ENCODE results near the gene TCEANC. TPM values are rescaled to one million over a fixed set of nuclear protein-coding genes. Genes with fewer than 3 reads are reported as not detected.

Gene TCEANC
- total RNA-seq, 1 donor, result 5.2 TPM

DNA sequence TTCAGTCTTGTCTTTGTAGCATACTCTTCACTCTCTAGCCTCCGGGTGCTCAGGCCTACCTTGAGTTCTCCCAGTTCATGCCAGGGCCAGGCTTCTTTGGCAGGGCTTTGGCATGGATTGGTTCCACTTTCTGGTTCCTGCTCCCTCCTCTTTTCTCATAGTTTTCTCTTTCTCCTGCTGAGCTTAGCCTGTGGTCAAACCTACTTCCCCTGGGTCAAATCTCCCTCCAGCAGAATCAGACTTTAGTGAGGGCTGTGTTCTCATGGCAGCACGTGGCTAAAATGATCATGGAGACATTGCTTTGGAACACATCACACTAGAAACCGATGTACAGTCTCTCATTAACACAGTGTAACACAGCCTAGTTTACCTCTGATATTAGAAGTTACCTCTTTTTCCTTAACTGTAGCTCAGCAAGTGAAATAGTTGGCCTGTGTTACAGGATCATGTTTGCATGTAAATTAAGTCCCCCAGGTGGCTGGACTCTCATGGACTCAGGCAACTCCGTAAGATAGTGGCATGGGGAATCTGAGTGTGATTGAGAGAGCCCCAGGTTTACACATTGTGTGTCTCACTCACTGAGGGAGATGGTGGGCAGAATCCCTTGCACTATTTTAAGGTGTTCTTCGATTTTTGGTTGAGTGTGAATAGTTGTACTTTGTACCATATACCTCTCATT is 49.3 kb downstream of the TCEANC start:
- H3K4me3 ChIP-seq (ENCODE audit: low read depth, low read length), result no peak overlapping the region
- TF ChIP-seq, protein P1, sequence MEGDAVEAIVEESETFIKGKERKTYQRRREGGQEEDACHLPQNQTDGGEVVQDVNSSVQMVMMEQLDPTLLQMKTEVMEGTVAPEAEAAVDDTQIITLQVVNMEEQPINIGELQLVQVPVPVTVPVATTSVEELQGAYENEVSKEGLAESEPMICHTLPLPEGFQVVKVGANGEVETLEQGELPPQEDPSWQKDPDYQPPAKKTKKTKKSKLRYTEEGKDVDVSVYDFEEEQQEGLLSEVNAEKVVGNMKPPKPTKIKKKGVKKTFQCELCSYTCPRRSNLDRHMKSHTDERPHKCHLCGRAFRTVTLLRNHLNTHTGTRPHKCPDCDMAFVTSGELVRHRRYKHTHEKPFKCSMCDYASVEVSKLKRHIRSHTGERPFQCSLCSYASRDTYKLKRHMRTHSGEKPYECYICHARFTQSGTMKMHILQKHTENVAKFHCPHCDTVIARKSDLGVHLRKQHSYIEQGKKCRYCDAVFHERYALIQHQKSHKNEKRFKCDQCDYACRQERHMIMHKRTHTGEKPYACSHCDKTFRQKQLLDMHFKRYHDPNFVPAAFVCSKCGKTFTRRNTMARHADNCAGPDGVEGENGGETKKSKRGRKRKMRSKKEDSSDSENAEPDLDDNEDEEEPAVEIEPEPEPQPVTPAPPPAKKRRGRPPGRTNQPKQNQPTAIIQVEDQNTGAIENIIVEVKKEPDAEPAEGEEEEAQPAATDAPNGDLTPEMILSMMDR (IDR thresholded peaks at IDR 0.05; ENCODE audit: insufficient read depth, low read depth, low read length), result no peak
- no peak for DNase-seq (ENCODE audit: low read depth)

DNA sequence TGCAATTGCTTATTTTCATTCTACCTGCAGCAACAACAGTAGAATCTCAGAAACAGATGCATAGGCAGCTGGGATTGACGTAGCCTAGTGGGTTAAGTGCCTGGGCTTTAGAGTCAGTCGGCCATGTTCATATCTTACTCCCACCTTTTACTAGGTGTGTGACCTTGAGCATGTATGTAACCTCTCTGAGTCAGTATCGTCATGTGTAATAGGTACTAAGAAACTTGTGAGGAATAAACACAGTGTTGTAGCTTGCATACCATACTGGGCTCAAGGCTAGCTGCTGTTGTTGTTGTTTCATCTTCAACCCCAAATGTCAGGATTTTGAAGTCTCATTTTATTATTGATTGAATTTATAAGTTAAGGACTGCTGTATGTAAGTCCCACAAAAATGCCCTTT is 50.2 kb downstream of the TCEANC start:
- TF ChIP-seq, protein P1 (IDR thresholded peaks at IDR 0.05; ENCODE audit: insufficient read depth, low read depth, low read length), result no peak
- no peak for DNase-seq (ENCODE audit: low read depth)
- no peak overlapping the region for H3K4me3 ChIP-seq (ENCODE audit: low read depth, low read length)

DNA sequence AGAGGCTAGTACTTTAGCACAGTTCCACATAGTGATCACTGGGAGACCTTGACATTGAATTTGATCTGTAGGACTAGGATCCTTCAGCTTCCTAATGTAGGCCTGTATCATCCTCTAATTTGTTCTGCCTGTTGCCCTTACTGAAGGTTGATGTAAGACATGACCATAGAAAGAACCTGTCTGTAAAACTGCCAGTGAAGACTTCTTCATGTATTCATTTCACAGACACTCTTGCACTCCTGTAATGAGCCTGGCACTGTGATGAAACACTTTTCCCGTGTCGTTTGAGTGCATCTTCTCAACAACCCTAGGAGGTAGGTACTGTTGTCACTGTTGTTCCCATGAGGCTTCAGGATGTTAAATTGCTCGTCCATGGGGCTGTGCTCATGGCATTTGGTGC is 50.6 kb downstream of the TCEANC start:
- no peak overlapping the region for H3K4me3 ChIP-seq (ENCODE audit: low read depth, low read length)
- DNase-seq (ENCODE audit: low read depth), result no peak
- TF ChIP-seq, protein P1 (IDR thresholded peaks at IDR 0.05; ENCODE audit: insufficient read depth, low read depth, low read length), result no peak

DNA sequence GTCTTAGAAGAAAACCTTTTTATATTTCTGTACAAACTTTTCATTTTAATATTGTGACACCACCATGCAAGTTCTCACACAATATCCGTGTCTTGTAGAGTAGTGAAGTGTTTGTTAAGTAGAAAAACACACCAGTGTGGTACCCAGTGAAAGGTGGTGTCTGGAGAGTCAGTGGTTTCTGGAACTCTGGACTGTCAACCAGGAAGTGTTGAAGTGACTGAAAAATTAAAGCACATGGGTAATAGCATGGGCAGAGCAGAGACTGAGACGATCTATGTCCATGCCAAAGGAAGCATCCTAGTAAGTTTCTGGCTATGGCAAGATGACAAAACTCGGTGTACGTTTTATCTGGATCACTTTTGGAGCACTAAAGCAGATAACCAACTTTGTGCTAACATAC is 58.2 kb downstream of the TCEANC start:
- DNase-seq (ENCODE audit: low read depth), result no peak
- TF ChIP-seq, protein P1 (IDR thresholded peaks at IDR 0.05; ENCODE audit: insufficient read depth, low read depth, low read length), result no peak
- no peak overlapping the region for H3K4me3 ChIP-seq (ENCODE audit: low read depth, low read length)

Other genes with a start within 250 kb of the TCEANC start
- gene EGFL6, start 83.5 kb upstream of the TCEANC start, total RNA-seq, result 0.32 and 0.86 TPM in 2 replicates
- gene RAB9A, start 36.0 kb downstream of the TCEANC start, total RNA-seq, result 44.5 and 63.0 TPM in 2 replicates
- 13.2 and 28.1 TPM in 2 replicates for gene TRAPPC2, start 81.5 kb downstream of the TCEANC start, total RNA-seq
- 12.5 and 15.1 TPM in 2 replicates for gene OFD1, start 81.6 kb downstream of the TCEANC start, total RNA-seq
- gene GPM6B, start 164.0 kb downstream of the TCEANC start, total RNA-seq, result under 0.01 and 1.3 TPM in 2 replicates

Data from fibroblast of villous mesenchyme (primary cell).